Regular cardiac myocyte (primary cell): ENCODE measurements around the gene CCSER1. TPM values are rescaled to one million over a fixed set of nuclear protein-coding genes. Genes with fewer than 3 reads are reported as not detected.

Source experiments
- total RNA-seq: library from RNA; depleted of rRNA; stranded (reverse); fragments of >200 nt; gene quantifications from 2 replicates; pipeline ENCODE4 v1.2.3, GENCODE V29; 2014

The CCSER1 gene
- under 0.01 TPM in 1 of 2 replicates, not detected in the other for total RNA-seq

DNA sequence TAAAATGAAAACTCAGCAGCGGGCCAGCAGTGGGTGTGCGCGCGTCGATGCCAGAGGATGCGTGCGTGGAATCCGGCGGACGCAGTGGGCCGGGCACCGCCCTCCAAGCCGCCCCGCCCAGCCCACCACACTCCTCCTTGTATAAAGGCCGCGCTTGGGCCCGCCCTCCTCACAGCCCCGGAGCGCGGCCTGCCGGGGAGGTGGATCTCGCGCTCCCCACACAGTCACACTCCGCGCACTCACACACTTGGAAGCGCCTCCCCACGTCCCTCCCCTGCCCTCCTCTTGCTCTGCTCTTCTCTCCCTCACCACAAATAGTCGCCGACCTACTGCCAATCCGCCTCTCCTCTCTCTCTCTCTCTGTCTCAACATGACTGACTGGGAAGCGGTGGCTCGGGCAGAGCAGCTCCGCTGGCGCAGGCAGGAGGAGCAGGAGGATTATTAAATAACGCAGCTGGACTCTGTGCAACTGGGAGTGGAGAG, at the start of gene CCSER1:
Gene CCSER1 (plus strand): TSS at position 172 of the 483 bp plus-strand sequence.

Other genes with a start within 250 kb of the CCSER1 start
- gene MMRN1, start 232.5 kb upstream of the CCSER1 start, total RNA-seq: 3.4 and 3.8 TPM in 2 replicates